SK-N-SH (cell line): ENCODE results near the gene GRK5.

Experiments
- CHD2 ChIP-seq: fragments of 150-350 bp; IDR thresholded peaks from 2 replicates; pipeline ENCODE4 v1.6.1; 2018; ENCODE audit warnings: low read length; ENCODE audit not compliant: partially characterized antibody
- CTCF ChIP-seq: fragments of 200-600 bp; sonication (generic); IDR thresholded peaks from 2 replicates; pipeline ENCODE4 v1.6.1; 2017; ENCODE audit warnings: antibody characterized with exemption, mild to moderate bottlenecking, moderate library complexity
- EP300 ChIP-seq, 2 experiments: IDR thresholded peaks; 2 replicates each; pipeline versions ENCODE4 v1.4.0 to v1.6.1; 2012; ENCODE audit warnings: borderline replicate concordance in 1 of 2, low read depth in 1 of 2, low read length in 1 of 2
- POLR2AphosphoS5 ChIP-seq: IDR thresholded peaks from 2 replicates; pipeline ENCODE4 v1.6.1; 2012; ENCODE audit warnings: low read depth, low read length
- RAD21 ChIP-seq: IDR thresholded peaks from 2 replicates; pipeline ENCODE4 v1.6.1; 2012; ENCODE audit warnings: mild to moderate bottlenecking, low read length
- YY1 ChIP-seq: IDR thresholded peaks from 2 replicates; pipeline ENCODE4 v1.4.0; 2012; ENCODE audit warnings: low read depth, mild to moderate bottlenecking

- no peak for TF ChIP-seq POLR2AphosphoS5
- TF ChIP-seq CTCF: no peak
- TF ChIP-seq YY1: no peak
- TF ChIP-seq EP300 (IDR thresholded peaks at IDR 0.05; ENCODE audit: borderline replicate concordance in 1 of 2, low read depth in 1 of 2, low read length in 1 of 2): no peak
- no peak for TF ChIP-seq RAD21
- TF ChIP-seq CHD2: no peak
Observed at GRCh38 chr10:119313024-119313423, 105.7 kb downstream of the GRK5 start.
